Loucy (cell line): ENCODE measurements around the gene PCSK5.

ENCODE experiments used
- H2AFZ ChIP-seq: fragments of 200-600 bp; sonication (generic); 2 replicates; pipeline ENCODE4 v1.6.0; 2016; ENCODE audit warnings: antibody characterized with exemption, mild to moderate bottlenecking, low read length, moderate library complexity
- H3F3A ChIP-seq: fragments of 200-600 bp; 2 replicates; pipeline ENCODE4 v1.6.0; 2016; ENCODE audit warnings: antibody characterized with exemption, low read depth, mild to moderate bottlenecking
- H3K27me3 ChIP-seq: fragments of 200-600 bp; sonication (generic); 2 replicates; pipeline ENCODE4 v1.6.1; 2014; ENCODE audit warnings: low read length, mild to moderate bottlenecking; ENCODE audit not compliant: insufficient read depth, poor library complexity, severe bottlenecking
- H3K36me3 ChIP-seq: fragments of 200-600 bp; sonication (generic); 2 replicates; pipeline ENCODE4 v1.6.1; 2016; ENCODE audit warnings: low read length; ENCODE audit not compliant: insufficient read depth
- H3K4me1 ChIP-seq: fragments of 200-600 bp; sonication (generic); 2 replicates; pipeline ENCODE4 v1.5.1; 2014; ENCODE audit warnings: low read length, mild to moderate bottlenecking; ENCODE audit not compliant: insufficient read depth, poor library complexity, severe bottlenecking
- H3K4me2 ChIP-seq: fragments of 200-600 bp; sonication (generic); 2 replicates; pipeline ENCODE4 v1.6.0; 2014; ENCODE audit warnings: antibody characterized with exemption, low read length, low read depth, mild to moderate bottlenecking; ENCODE audit not compliant: poor library complexity, severe bottlenecking
- H3K4me3 ChIP-seq: fragments of 200-600 bp; sonication (generic); 2 replicates; pipeline ENCODE4 v1.5.1; 2014; ENCODE audit warnings: low read length, mild to moderate bottlenecking, mixed read lengths; ENCODE audit not compliant: poor library complexity, severe bottlenecking
- H3K79me2 ChIP-seq: fragments of 200-600 bp; sonication (generic); 2 replicates; pipeline ENCODE4 v1.6.1; 2014; ENCODE audit warnings: low read length; ENCODE audit not compliant: insufficient read depth
- H3K9ac ChIP-seq: fragments of 200-600 bp; sonication (generic); 2 replicates; pipeline ENCODE4 v1.6.0; 2014; ENCODE audit warnings: mild to moderate bottlenecking, low read depth, low read length, moderate library complexity; ENCODE audit not compliant: poor library complexity, severe bottlenecking
- H3K9me2 ChIP-seq: fragments of 200-600 bp; sonication (generic); replicated peaks from 2 replicates; pipeline ENCODE4 v1.6.1; 2016; ENCODE audit warnings: low read depth, low read length, mixed read lengths
- H3K9me3 ChIP-seq: fragments of 200-600 bp; sonication (generic); 2 replicates; pipeline ENCODE4 v1.6.1; 2014; ENCODE audit warnings: mild to moderate bottlenecking, antibody characterized with exemption, low read length, low read depth; ENCODE audit not compliant: insufficient read depth
- H4K20me1 ChIP-seq: fragments of 200-600 bp; sonication (generic); 2 replicates; pipeline ENCODE4 v1.6.0; 2014; ENCODE audit warnings: antibody characterized with exemption, low read length, mild to moderate bottlenecking; ENCODE audit not compliant: insufficient read depth, poor library complexity, severe bottlenecking
- CTCF ChIP-seq: fragments of 200-600 bp; sonication (generic); conservative IDR thresholded peaks from 2 replicates; pipeline ENCODE4 v1.5.1; 2014; ENCODE audit warnings: mild to moderate bottlenecking, antibody characterized with exemption, low read length
- EZH2phosphoT487 ChIP-seq: fragments of 200-600 bp; IDR thresholded peaks from 2 replicates; pipeline ENCODE4 v1.6.1; 2018; ENCODE audit warnings: antibody characterized with exemption, mild to moderate bottlenecking, moderate library complexity, borderline replicate concordance

The PCSK5 gene

GRCh38 chr9:76227156-76227555, 336.7 kb downstream of the PCSK5 start:
- no peak overlapping the region for H3K4me3 ChIP-seq
- H3K9ac ChIP-seq = no peak overlapping the region
- H2AFZ ChIP-seq = no peak overlapping the region
- no peaks in the 10 kb centered on the region for H3K9me2 ChIP-seq
- H3K9me3 ChIP-seq = no peaks in the 10 kb centered on the region
- H3K4me2 ChIP-seq = no peak overlapping the region
- no peaks in the 10 kb centered on the region for H4K20me1 ChIP-seq
- H3K36me3 ChIP-seq = no peaks in the 10 kb centered on the region
- no peaks in the 10 kb centered on the region for H3K79me2 ChIP-seq
- no peaks in the 10 kb centered on the region for H3F3A ChIP-seq
- H3K27me3 ChIP-seq = no peaks in the 10 kb centered on the region
- no peak for TF ChIP-seq EZH2phosphoT487
- TF ChIP-seq CTCF = no peak
- H3K4me1 ChIP-seq = no peaks in the 10 kb centered on the region

DNA sequence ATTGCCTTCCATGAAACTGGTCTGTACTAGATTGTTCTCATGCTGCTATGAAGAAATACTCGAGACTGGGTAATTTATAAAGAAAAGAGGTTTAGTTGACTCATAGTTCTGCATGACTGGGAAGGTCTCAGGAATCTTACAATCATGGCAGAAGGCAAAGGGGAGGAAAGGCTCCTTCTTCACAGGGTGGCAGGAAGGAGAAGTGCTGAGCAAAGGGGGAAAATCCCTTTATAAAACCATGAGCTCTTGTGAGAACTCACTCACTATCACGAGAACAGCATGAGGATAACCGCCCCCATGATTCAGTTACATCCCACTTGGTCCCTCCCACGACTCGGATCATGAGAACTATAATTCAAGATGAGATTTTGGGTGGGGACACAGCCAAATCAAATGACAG, 340.5 kb downstream of the PCSK5 start:
- H3K9me2 ChIP-seq = no peaks in the 10 kb centered on the region
- H3K36me3 ChIP-seq = no peaks in the 10 kb centered on the region
- no peak for TF ChIP-seq EZH2phosphoT487
- no peaks in the 10 kb centered on the region for H3K4me1 ChIP-seq
- no peaks in the 10 kb centered on the region for H3K79me2 ChIP-seq
- H2AFZ ChIP-seq = no peak overlapping the region
- no peaks in the 10 kb centered on the region for H3K27me3 ChIP-seq
- H3F3A ChIP-seq = no peaks in the 10 kb centered on the region
- H3K4me3 ChIP-seq = no peak overlapping the region
- H3K9me3 ChIP-seq = no peaks in the 10 kb centered on the region
- no peak overlapping the region for H3K9ac ChIP-seq
- no peak overlapping the region for H3K4me2 ChIP-seq
- no peaks in the 10 kb centered on the region for H4K20me1 ChIP-seq

- TF ChIP-seq EZH2phosphoT487 (no peak), CTCF (no peak)
- Histone ChIP-seq H3K9ac (no peak overlapping the region), H3K36me3 (no peaks in the 10 kb centered on the region), H3F3A (no peaks in the 10 kb centered on the region), H3K4me3 (no peak overlapping the region), H2AFZ (no peak overlapping the region), H3K9me2 (no peaks in the 10 kb centered on the region), H3K4me1 (no peaks in the 10 kb centered on the region), H3K4me2 (no peak overlapping the region), H3K79me2 (no peaks in the 10 kb centered on the region), H3K9me3 (no peaks in the 10 kb centered on the region), H4K20me1 (no peaks in the 10 kb centered on the region), H3K27me3 (no peaks in the 10 kb centered on the region)
Observed at GRCh38 chr9:76232861-76233489, 342.5 kb downstream of the PCSK5 start.

GRCh38 chr9:76240578-76240977, 350.1 kb downstream of the PCSK5 start:
- Histone ChIP-seq H3K4me2 (no peak overlapping the region), H3K9me3 (no peaks in the 10 kb centered on the region), H3K27me3 (no peaks in the 10 kb centered on the region), H4K20me1 (no peaks in the 10 kb centered on the region), H3K36me3 (no peaks in the 10 kb centered on the region), H3F3A (no peaks in the 10 kb centered on the region), H3K79me2 (no peaks in the 10 kb centered on the region), H3K9me2 (no peaks in the 10 kb centered on the region), H3K4me1 (no peaks in the 10 kb centered on the region), H3K9ac (no peak overlapping the region), H3K4me3 (no peak overlapping the region), H2AFZ (no peak overlapping the region)
- no peak for TF ChIP-seq CTCF
- TF ChIP-seq EZH2phosphoT487 = no peak
